HepG2 (cell line): Measurements from ENCODE around the gene GINS2. TPM values are rescaled to one million over a fixed set of nuclear protein-coding genes. Genes with fewer than 3 reads are reported as not detected.

Source experiments
- ATAC-seq: fragments of 200-7000 bp; cut with Tn5 transposase; 3 replicates; pipeline ENCODE4 v1.9.1; 2020; ENCODE audit warnings: mild to moderate bottlenecking, moderate library complexity
- BruUV-seq: library from RNA; stranded (reverse); fragments of 400-500 nt; replicated peaks from 2 replicates; lab custom pipeline; 2021; lab: Mats Ljungman, UMichigan
- CTCF ChIA-PET: fragments of 300-600 bp; formaldehyde crosslinking; extraction: SDS; loops from one replicate; lab custom pipeline; 2021; ENCODE audit warnings: low total read pairs, inconsistent platforms, low intra/inter-chr PET ratio; lab: Yijun Ruan, JAX
- POLR2A ChIA-PET: fragments of 350-600 bp; sonication (Branson Sonifier 250); formaldehyde crosslinking; loops from one replicate; lab custom pipeline; 2020; ENCODE audit warnings: antibody characterized with exemption, inconsistent platforms; lab: Yijun Ruan, JAX
- DNase-seq: peaks from one replicate; pipeline ENCODE4 v3.0.0-alpha.2; 2015; ENCODE audit warnings: low spot score
- FAIRE-seq: peaks from 3 replicates; lab custom pipeline; 2011; peaks lifted over from hg19 to GRCh38; lab: Jason Lieb, UNC
- H2AFZ ChIP-seq: one replicate; pipeline ENCODE4 v1.6.1; 2011; ENCODE audit warnings: low read length, inconsistent platforms
- H3K27ac ChIP-seq: fragments of 300-600 bp; 3 replicates; pipeline ENCODE4 v1.8.0; 2011; ENCODE audit warnings: mixed run types, mild to moderate bottlenecking, mixed read lengths, low read length, inconsistent platforms; ENCODE audit not compliant: insufficient read depth; ENCODE audit errors: extremely low read length
- H3K27me3 ChIP-seq, 2 experiments: fragments of 200-600 bp in 1 of 2; 2 replicates in 1 of 2; 3 replicates in 1 of 2; pipeline versions ENCODE4 v1.6.0 to v1.8.0; 2011; ENCODE audit warnings: low read length in 2 of 2, mild to moderate bottlenecking in 2 of 2, moderate library complexity in 2 of 2, inconsistent platforms in 1 of 2; ENCODE audit not compliant: insufficient read depth in 2 of 2, control insufficient read depth in 1 of 2
- H3K36me3 ChIP-seq, 2 experiments: fragments of 200-600 bp in 1 of 2; replicated peaks in 1 of 2; 2 replicates in 1 of 2; 3 replicates in 1 of 2; pipeline versions ENCODE4 v1.5.1 to v1.8.0; 2011; ENCODE audit warnings: low read length in 2 of 2, inconsistent platforms in 1 of 2; ENCODE audit not compliant: insufficient read depth in 2 of 2, control insufficient read depth in 1 of 2
- H3K4me1 ChIP-seq: 2 replicates; pipeline ENCODE4 v1.5.1; 2012; ENCODE audit warnings: low read length, inconsistent platforms; ENCODE audit not compliant: insufficient read depth
- H3K4me2 ChIP-seq: 2 replicates; pipeline ENCODE4 v1.6.0; 2011; ENCODE audit warnings: low read depth, low read length, inconsistent platforms
- H3K4me3 ChIP-seq, 3 experiments: fragments of 200-600 bp in 1 of 3; sonication (generic), shearing (Covaris generic) in 1 of 3; replicated peaks in 1 of 3; 2 replicates each; pipeline ENCODE4 v1.5.1; 2011 to 2016; ENCODE audit warnings: low read length in 3 of 3, inconsistent platforms in 2 of 3, low read depth in 2 of 3, mild to moderate bottlenecking in 2 of 3, control low read depth in 1 of 3, mixed read lengths in 1 of 3; ENCODE audit not compliant: insufficient read depth in 1 of 3
- H3K79me2 ChIP-seq: one replicate; pipeline ENCODE4 v1.6.1; 2011; ENCODE audit warnings: low read length, inconsistent platforms; ENCODE audit not compliant: insufficient read depth
- H3K9ac ChIP-seq: 2 replicates; pipeline ENCODE4 v1.6.0; 2011; ENCODE audit warnings: mild to moderate bottlenecking, low read depth, low read length, inconsistent platforms; ENCODE audit not compliant: insufficient read depth
- H3K9me3 ChIP-seq: 2 replicates; pipeline ENCODE4 v1.5.1; 2012; ENCODE audit warnings: mild to moderate bottlenecking, low read length
- H4K20me1 ChIP-seq: 2 replicates; pipeline ENCODE4 v1.6.0; 2011; ENCODE audit warnings: inconsistent platforms, mild to moderate bottlenecking, low read length, moderate library complexity; ENCODE audit not compliant: insufficient read depth
- AGO1 ChIP-seq: fragments of 200-400 bp; formaldehyde crosslinking; IDR thresholded peaks from 2 replicates; pipeline ENCODE4 v1.6.1; 2017; ENCODE audit warnings: mild to moderate bottlenecking, low read depth, low read length, moderate library complexity; ENCODE audit not compliant: poor library complexity, severe bottlenecking
- CHD4 ChIP-seq: fragments of 200-600 bp; sonication (generic); IDR thresholded peaks from 2 replicates; pipeline ENCODE4 v1.7.0; 2017; ENCODE audit warnings: mild to moderate bottlenecking, low read length, borderline replicate concordance
- FOXC1 ChIP-seq: sonication (generic); formaldehyde crosslinking; IDR thresholded peaks from 2 replicates; pipeline ENCODE4 v1.8.0; 2022; ENCODE audit warnings: mild to moderate bottlenecking, missing genetic modification reagents, borderline replicate concordance
- KLF11 ChIP-seq: IDR thresholded peaks from 2 replicates; pipeline ENCODE4 v1.6.1; 2016; ENCODE audit warnings: missing compliant biosample characterization
- NCOA1 ChIP-seq: sonication (generic); formaldehyde crosslinking; IDR thresholded peaks from 2 replicates; pipeline ENCODE4 v1.9.0; 2021; ENCODE audit warnings: missing genetic modification reagents
- PCBP1 ChIP-seq: fragments of 200-400 bp; formaldehyde crosslinking; IDR thresholded peaks from 2 replicates; pipeline ENCODE4 v1.6.1; 2017; ENCODE audit warnings: mild to moderate bottlenecking, low read depth, low read length, borderline replicate concordance
- TARDBP ChIP-seq: sonication (generic); formaldehyde crosslinking; IDR thresholded peaks from 2 replicates; pipeline ENCODE4 v1.8.0; 2022; ENCODE audit warnings: mild to moderate bottlenecking, missing genetic modification reagents
- TMF1 ChIP-seq: sonication (generic); formaldehyde crosslinking; IDR thresholded peaks from 2 replicates; pipeline ENCODE4 v1.8.1; 2022; ENCODE audit warnings: low read depth, missing genetic modification reagents
- TOPORS ChIP-seq: sonication (generic); formaldehyde crosslinking; IDR thresholded peaks from 2 replicates; pipeline ENCODE4 v1.8.0; 2023; ENCODE audit warnings: mild to moderate bottlenecking, missing genetic modification reagents
- XRCC5 ChIP-seq: fragments of 200-400 bp; formaldehyde crosslinking; optimal IDR thresholded peaks from 2 replicates; pipeline ENCODE3; 2017; ENCODE audit warnings: mild to moderate bottlenecking, low read length
- ZBTB38 ChIP-seq: sonication (generic); formaldehyde crosslinking; IDR thresholded peaks from 2 replicates; pipeline ENCODE4 v1.5.1; 2020; ENCODE audit warnings: mild to moderate bottlenecking, missing genetic modification reagents
- ZNF546 ChIP-seq: sonication (generic); formaldehyde crosslinking; conservative IDR thresholded peaks from 2 replicates; pipeline ENCODE4 v1.8.1; 2023; ENCODE audit warnings: mild to moderate bottlenecking, missing genetic modification reagents
- ZNF761 ChIP-seq: sonication (generic); formaldehyde crosslinking; conservative IDR thresholded peaks from 2 replicates; pipeline ENCODE4 v1.4.0; 2020; ENCODE audit warnings: mild to moderate bottlenecking, missing genetic modification reagents
- ZSCAN29 ChIP-seq: sonication (generic); formaldehyde crosslinking; conservative IDR thresholded peaks from 2 replicates; pipeline ENCODE4 v1.4.0; 2020; ENCODE audit warnings: mild to moderate bottlenecking, missing genetic modification reagents
- WGBS: methylation state at CpG from one replicate; pipeline ENCODE4 v1.1.6; 2017; ENCODE audit warnings: low lambda C conversion rate; 5-methylcytosine and 5-hydroxymethylcytosine counted together
- in situ Hi-C: cut with HindIII; loops from 2 replicates; pipeline ENCODE4 v1.10.0; 2017; ENCODE audit warnings: low pct_unique_long_range_greater_than_20kb; ENCODE audit not compliant: extremely low pct_ligation_motif_present
- intact Hi-C: fragments of 100-400 bp; cut with micrococcal nuclease; formaldehyde crosslinking; loops from one replicate; pipeline ENCODE4 v1.10.0; 2022; ENCODE audit not compliant: unreplicated experiment
- polyA plus RNA-seq, 8 experiments: library from polyadenylated mRNA; depleted of rRNA in 3 of 8; stranded (reverse) in 7 of 8; unstranded in 1 of 8; fragments of >200 nt; fragmentation: Illumina TruSeq in 4 of 8; extraction: Trizol in 4 of 8; gene quantifications; 2 replicates each; pipeline versions ENCODE4 v1.2.1 to v1.2.3, GENCODE V29; 2011 to 2016; ENCODE audit warnings: low read depth in 4 of 8, missing spikeins in 1 of 8, mixed read lengths in 1 of 8; ENCODE audit not compliant: insufficient read depth in 1 of 8
- total RNA-seq, 5 experiments: library from RNA; depleted of rRNA; stranded (reverse); fragments of >200 nt; fragmentation: Illumina TruSeq; extraction: Trizol; gene quantifications; 2 replicates each; pipeline ENCODE4 v1.2.3, GENCODE V29; 2016; ENCODE audit warnings: low read depth in 1 of 5
- TF ChIP-seq, protein P1 (sequence below): sonication (generic); formaldehyde crosslinking; IDR thresholded peaks from 2 replicates; pipeline ENCODE4 v1.5.0; 2020; ENCODE audit warnings: mild to moderate bottlenecking, missing genetic modification reagents
- TF ChIP-seq, protein P2 (sequence below): sonication (generic); formaldehyde crosslinking; IDR thresholded peaks from 2 replicates; pipeline ENCODE4 v1.4.0; 2020; ENCODE audit warnings: missing genetic modification reagents

The GINS2 gene
- total and polyA plus RNA-seq, 2 of the 13 experiments (the other 11 are each of a cell fraction or from before 2014, with no cell fraction given) = 10.6 to 48.3 TPM

- FAIRE-seq = no peak
- POLR2A ChIA-PET = no interaction called here
- CTCF ChIA-PET = no interaction called here
- Histone ChIP-seq H3K9ac (peak overlapping the region; percentile 76), H3K4me3 (peak overlapping the region; percentile 66 to 88 (median 84)), H3K4me2 (peak overlapping the region; percentile 89)
- no peak for ATAC-seq
- intact Hi-C loops = no loop called here
- 0 out of 2 replicates have a peak, but pooled peaks have one; percentile 39 for TF ChIP-seq CHD4
- 0 out of 2 replicates have a peak, but pooled peaks have one; percentile 16 for TF ChIP-seq TARDBP (CRISPR knock-in tag)
- TF ChIP-seq NCOA1 (CRISPR knock-in tag) = 0 out of 2 replicates have a peak, but pooled peaks have one; percentile 4
- TF ChIP-seq, protein P1, sequence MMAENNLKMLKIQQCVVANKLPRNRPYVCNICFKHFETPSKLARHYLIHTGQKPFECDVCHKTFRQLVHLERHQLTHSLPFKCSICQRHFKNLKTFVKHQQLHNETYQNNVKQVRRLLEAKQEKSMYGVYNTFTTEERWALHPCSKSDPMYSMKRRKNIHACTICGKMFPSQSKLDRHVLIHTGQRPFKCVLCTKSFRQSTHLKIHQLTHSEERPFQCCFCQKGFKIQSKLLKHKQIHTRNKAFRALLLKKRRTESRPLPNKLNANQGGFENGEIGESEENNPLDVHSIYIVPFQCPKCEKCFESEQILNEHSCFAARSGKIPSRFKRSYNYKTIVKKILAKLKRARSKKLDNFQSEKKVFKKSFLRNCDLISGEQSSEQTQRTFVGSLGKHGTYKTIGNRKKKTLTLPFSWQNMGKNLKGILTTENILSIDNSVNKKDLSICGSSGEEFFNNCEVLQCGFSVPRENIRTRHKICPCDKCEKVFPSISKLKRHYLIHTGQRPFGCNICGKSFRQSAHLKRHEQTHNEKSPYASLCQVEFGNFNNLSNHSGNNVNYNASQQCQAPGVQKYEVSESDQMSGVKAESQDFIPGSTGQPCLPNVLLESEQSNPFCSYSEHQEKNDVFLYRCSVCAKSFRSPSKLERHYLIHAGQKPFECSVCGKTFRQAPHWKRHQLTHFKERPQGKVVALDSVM (CRISPR knock-in tag) = peak; percentile 78
- TF ChIP-seq ZBTB38 = peak; percentile 12; the same call in 1 of the 2 replicates
- TF ChIP-seq ZNF761 (CRISPR knock-in tag) = 0 out of 2 replicates have a peak, but pooled peaks have one; percentile 5
- TF ChIP-seq AGO1 = peak; percentile 49
- TF ChIP-seq ZSCAN29 = 0 out of 2 replicates have a peak, but pooled peaks have one; percentile 1
- TF ChIP-seq TMF1 (CRISPR knock-in tag) = 0 out of 2 replicates have a peak, but pooled peaks have one; percentile 24
- no peak for TF ChIP-seq TOPORS (CRISPR knock-in tag)
- no peak for TF ChIP-seq FOXC1 (CRISPR knock-in tag)
- TF ChIP-seq PCBP1 = 0 out of 2 replicates have a peak, but pooled peaks have one; percentile 34
- peak; percentile 29 for TF ChIP-seq XRCC5
- TF ChIP-seq, protein P2, sequence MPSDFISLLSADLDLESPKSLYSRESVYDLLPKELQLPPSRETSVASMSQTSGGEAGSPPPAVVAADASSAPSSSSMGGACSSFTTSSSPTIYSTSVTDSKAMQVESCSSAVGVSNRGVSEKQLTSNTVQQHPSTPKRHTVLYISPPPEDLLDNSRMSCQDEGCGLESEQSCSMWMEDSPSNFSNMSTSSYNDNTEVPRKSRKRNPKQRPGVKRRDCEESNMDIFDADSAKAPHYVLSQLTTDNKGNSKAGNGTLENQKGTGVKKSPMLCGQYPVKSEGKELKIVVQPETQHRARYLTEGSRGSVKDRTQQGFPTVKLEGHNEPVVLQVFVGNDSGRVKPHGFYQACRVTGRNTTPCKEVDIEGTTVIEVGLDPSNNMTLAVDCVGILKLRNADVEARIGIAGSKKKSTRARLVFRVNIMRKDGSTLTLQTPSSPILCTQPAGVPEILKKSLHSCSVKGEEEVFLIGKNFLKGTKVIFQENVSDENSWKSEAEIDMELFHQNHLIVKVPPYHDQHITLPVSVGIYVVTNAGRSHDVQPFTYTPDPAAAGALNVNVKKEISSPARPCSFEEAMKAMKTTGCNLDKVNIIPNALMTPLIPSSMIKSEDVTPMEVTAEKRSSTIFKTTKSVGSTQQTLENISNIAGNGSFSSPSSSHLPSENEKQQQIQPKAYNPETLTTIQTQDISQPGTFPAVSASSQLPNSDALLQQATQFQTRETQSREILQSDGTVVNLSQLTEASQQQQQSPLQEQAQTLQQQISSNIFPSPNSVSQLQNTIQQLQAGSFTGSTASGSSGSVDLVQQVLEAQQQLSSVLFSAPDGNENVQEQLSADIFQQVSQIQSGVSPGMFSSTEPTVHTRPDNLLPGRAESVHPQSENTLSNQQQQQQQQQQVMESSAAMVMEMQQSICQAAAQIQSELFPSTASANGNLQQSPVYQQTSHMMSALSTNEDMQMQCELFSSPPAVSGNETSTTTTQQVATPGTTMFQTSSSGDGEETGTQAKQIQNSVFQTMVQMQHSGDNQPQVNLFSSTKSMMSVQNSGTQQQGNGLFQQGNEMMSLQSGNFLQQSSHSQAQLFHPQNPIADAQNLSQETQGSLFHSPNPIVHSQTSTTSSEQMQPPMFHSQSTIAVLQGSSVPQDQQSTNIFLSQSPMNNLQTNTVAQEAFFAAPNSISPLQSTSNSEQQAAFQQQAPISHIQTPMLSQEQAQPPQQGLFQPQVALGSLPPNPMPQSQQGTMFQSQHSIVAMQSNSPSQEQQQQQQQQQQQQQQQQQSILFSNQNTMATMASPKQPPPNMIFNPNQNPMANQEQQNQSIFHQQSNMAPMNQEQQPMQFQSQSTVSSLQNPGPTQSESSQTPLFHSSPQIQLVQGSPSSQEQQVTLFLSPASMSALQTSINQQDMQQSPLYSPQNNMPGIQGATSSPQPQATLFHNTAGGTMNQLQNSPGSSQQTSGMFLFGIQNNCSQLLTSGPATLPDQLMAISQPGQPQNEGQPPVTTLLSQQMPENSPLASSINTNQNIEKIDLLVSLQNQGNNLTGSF (CRISPR knock-in tag) = no peak
- 0 out of 2 replicates have a peak, but pooled peaks have one; percentile 5 for TF ChIP-seq ZNF546 (CRISPR knock-in tag)
- TF ChIP-seq KLF11 (CRISPR knock-in tag) = no peak
- TF ChIP-seq, all 625 proteins: peak for 12
- WGBS = 72% methylated on average over 47 of the region's 49 CpGs
- Histone ChIP-seq H3K9me3 (no peaks in the 10 kb centered on the region), H2AFZ (no peak overlapping the region), H3K36me3 (peaks cover 4 to 10% of the 10 kb centered on the region in 2 experiments), H3K4me1 (peaks cover 38% of the 10 kb centered on the region), H4K20me1 (no peaks in the 10 kb centered on the region; the same call in 1 of the 2 replicates), H3K79me2 (peaks cover 2% of the 10 kb centered on the region), H3K27ac (no peak overlapping the region), H3K27me3 (peaks cover 0 to 26% of the 10 kb centered on the region in 2 experiments; a peak in 4 of 5 replicates)
- DNase-seq = no peak
- in situ Hi-C loops = no loop called here
- BruUV-seq = no TSS peak
Measured at GRCh38 chr16:85687651-85688471, 893 bp downstream of the GINS2 start.
